HG02610 (cell line): Measurements from ENCODE around the gene ODF2.
"Not testable (repeated sequence)": the region's sequence is repeated elsewhere in the genome, so short reads cannot be mapped to it uniquely, and the experiment has no call there.

Experiments used
- ATAC-seq: cut with Tn5 transposase; IDR thresholded peaks from one replicate; pipeline ENCODE4 v1.9.1; 2021; ENCODE audit warnings: mild to moderate bottlenecking, moderate library complexity; ENCODE audit not compliant: unreplicated experiment

ODF2 gene

DNA sequence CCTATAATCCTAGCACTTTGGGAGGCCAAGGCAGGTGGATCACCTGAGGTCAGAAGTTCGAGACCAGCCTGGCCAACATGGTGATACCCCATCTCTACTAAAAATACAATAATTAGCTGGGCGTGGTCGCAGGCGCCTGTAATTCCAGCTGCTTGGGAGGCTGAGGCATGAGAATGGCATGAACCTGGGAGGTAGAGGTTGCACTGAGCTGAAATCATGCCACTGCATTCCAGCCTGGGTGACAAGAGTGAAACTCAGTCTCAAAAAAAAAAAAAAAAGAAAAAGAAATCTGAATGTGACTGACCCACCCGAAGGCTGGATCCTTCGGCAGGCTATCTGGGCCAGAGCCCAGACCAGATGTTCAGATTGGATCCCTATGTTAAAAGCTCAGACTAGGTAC is 32.5 kb upstream of the ODF2 start:
- not testable (repeated sequence) for ATAC-seq

DNA sequence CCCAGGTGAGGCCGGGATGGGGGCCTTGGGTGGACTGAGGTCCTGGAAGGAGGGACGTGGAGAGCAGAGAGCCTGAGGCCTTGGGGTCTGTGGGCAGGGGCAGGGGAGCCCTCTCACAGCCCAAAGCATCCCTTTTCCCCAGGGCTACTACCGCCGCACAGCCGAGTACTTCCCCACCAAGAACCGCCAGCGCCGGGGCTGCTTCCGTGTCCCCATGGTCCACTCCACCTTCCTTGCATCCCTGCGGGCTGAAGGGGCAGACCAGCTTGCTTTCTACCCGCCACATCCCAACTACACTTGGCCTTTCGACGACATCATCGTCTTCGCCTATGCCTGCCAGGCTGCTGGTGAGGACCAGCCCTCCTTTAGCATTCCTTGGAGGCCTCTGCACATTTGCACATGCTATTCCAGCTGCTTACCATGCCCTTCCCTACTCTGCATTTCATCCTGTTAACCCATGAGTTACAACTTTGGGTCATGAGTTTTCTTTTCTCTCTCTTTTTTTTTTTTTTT is 31.5 kb upstream of the ODF2 start:
- no peak for ATAC-seq

DNA sequence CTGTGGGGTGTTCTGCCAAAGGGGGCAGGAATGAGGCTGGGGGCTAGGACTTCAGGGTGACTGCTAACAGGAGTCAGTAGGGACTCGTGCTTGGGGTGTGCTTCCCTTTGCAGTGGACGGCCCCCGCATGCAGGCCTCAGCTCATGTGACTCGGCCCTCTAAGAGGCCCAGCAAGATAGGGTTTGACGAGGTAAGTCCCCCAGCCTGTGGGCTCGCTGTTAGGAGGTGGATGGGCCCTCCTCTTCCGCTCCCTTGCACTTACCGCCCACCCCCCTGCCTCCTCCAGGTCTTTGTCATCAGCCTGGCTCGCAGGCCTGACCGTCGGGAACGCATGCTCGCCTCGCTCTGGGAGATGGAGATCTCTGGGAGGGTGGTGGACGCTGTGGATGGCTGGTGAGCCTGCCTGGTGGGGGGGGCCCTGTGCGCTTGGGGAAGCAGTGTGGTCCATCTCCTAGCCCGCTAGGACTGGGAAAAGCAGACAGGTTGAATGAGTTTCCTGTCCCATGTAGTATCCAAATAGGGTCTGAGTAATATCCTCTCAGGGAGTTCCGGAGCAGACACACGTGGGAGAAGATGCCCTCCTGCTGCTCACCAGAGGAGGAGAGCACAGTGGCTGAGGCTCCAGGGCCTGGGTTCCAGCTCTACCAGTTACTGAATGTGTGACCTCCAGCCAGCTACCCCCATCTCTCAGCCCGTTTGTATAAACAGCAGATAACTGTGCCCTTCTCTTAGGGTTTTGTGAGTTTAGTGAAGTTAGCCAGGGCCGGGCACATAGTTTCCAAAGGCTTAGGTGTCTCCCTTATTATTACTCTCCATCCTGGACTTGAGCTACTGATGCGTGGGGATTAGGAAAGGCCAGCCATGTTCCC is 26.9 kb upstream of the ODF2 start:
- ATAC-seq: no peak

DNA sequence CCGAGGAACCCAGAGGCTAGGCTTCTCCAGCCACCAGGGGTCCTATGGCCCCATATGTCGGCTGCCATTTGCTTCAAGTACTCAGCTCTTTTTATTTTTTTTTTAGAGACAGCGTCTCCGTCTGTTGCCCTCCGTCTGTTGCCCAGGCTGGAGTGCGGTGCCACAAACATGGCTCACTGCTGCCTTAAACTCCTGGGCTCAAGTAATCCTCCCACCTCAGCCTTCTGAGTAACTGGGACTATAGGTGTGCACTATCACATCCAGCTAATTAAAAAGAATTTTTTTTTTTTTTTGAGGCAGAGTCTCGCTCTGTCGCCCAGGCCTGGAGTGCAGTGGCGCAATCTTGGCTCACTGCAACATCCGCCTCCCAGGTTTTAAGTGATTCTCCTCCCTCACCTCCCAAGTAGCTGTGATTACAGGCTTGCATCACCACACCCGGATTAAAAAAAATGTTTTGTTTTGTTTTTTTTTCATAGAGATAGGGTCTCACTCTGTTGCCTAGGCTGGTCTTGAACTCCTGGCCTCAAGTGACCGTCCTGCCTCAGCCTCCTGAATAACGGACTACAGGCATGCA is 26.2 kb upstream of the ODF2 start:
- ATAC-seq: no peak

DNA sequence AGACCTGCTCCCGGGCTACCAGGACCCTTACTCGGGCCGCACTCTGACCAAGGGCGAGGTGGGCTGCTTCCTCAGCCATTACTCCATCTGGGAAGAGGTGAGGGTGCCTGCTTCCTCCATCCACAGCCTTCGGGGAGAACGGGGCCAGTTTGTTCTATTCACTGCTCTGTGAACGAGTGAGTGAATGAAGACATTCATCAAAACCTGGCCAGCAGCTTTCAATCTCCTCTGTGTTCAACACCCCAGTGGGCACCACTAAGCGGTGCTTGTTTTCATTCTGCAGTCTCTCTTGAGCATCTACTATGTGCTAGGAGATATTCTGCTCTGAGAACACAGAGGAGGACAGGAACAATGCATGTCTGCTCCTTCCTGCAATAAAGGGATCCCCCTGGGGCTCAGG is 24.6 kb upstream of the ODF2 start:
- ATAC-seq: no peak

DNA sequence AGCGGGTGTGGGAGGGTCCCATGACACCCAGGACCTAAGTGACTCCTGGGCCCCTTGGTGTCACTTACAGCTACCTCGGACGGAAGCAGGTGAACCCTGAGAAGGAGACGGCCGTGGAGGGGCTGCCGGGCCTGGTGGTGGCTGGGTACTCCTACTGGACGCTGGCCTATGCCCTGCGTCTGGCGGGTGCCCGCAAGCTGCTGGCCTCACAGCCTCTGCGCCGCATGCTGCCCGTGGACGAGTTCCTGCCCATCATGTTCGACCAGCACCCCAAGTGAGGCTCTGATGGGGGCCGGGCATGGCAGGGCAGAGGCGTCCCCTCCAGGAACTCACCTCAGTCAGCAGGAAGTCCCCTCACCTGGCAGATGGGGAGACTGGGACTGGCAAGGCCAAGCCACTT is 21.5 kb upstream of the ODF2 start:
- ATAC-seq: no peak

DNA sequence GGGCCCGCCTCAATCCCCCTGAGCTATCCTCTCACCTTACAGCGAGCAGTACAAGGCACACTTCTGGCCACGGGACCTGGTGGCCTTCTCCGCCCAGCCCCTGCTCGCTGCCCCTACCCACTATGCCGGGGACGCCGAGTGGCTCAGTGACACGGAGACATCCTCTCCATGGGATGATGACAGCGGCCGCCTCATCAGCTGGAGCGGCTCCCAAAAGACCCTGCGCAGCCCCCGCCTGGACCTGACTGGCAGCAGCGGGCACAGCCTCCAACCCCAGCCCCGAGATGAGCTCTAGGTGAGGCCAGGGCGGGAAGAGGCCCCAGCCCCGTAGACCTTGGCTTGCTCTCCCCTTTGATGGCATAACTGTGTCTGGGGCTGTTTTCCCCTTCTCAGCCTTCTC is 20.2 kb upstream of the ODF2 start:
- ATAC-seq: no peak

DNA sequence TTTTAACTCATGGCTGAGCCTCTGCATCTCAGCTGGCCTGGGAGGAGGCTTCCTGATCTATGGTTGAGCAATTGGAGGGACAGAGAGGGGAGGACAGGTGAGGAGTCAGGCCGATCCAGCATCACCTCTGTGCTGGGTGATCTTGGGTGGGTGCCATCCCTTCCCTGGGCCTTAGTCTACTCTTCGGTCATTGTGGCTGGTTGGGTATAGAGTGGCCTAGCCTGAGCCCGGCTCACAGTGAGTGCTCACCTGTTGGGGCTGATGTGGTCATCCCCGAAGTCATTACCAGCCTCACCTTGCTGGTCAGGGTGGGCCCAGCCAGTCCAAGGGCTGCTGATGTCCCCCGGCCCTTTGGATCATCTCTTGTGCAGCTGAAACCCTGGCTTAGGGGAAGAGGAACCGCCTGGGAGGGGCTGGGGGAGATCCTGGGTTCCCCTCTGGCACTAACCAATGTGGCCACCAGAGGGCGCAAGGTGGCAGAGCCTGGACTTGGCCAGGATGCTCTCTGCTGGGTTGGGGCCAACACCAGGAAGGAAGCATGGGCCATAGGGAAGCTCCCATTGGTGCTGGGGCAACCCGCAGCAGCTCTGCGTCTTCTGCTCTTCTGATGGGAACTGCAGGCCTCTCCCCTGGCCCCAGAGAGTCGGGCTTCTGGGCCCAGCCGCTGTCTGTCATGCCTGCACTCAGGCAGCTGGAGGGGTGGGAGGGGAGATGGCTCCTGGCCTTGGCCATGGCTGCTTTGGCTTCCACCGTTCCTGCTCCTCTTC is 17.3 kb upstream of the ODF2 start:
- ATAC-seq: peak; percentile 48

DNA sequence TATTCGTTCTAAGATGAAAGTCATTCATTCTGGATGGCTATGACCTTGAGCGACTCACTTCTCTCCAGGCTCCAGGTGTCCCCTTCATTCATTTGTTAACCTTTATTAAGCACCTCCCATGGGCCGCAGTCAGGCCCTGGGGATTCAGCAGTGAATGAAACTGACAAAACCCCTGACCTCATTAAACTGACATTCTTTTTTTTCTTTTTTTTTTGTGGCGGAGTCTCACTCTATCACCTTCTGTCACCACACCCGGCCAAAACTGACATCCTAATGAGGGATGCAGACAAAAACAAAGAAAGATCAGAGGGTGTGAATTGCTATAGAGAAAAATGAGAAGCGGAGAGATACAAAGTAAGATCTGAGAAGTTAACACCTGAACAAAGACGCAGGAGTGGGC is 16.5 kb upstream of the ODF2 start:
- ATAC-seq: no peak

DNA sequence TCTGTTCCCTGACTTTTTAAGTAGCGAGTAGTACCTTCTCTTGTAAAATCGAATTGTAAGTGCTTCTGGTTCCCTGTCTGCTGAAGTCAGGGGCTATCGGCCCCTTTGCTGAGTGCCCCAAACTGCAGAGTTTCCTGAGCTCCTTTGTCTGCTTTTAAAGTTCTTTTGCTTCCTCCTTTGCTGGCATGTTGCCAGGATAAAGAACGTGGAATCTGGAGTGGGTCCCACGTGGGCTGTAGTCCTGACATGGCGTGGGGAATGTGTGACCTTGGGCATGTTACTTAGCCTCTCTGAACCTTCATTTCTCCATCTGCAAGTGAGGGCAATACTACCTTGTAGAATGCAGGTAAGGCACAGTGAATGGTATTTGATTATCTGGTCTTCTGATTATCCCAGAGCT is 13.7 kb upstream of the ODF2 start:
- no peak for ATAC-seq

DNA sequence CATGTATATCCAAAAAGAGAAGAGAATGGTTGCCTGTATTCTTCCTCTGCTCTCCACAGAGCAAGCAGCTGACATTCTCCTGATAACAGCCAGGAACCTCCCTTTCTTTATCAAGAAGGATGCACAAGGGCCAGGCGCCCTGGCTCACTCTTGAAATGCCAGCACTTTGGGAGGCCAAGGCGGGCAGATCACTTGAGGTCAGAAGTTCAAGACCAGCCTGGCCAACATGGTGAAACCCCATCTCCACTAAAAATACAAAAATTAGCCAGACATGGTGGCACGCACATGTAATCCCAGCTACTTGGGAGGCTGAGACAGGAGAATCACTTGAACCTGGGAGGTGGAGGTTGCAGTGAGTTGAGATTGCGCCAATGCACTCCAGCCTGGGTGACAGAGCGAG is 9.3 kb upstream of the ODF2 start:
- ATAC-seq: not testable (repeated sequence)

DNA sequence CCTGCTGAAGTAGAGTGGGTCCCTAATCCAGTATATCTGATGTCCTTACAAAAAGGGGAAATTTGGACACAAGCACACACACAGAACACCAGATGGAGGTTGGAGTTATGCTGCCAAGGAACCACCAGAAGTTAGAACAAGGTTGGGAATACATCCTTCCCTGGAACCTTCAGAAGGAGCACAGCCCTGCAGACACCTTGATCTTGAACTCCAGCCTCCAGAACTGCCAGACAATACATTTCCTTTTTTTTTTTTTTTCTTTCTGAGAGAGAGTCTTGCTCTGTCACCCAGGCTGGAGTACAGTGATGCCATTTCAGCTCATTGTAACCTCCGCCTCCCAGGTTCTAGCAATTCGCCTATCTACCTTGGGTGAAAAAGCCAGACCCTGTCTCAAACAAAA is 7.1 kb upstream of the ODF2 start:
- no peak for ATAC-seq

DNA sequence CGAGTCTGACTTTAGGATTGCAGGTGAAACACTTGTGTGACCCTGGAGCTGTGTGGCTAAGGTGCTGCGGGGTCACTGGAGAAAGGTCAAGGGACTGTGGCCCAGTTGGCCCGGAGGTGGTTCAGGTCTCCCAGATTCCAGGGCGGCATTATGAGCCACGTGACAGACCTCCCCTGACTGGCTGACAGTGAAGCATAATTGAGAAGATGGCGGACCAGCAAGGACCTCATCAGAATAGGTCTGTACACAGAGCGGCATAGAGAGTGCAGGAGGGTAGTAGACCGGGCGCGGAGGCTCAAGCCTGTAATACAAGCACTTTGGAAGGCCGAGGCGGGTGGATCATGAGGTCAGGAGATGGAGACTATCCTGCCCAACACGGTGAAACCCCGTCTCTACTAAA is 815 bp upstream of the ODF2 start:
- no peak for ATAC-seq

DNA sequence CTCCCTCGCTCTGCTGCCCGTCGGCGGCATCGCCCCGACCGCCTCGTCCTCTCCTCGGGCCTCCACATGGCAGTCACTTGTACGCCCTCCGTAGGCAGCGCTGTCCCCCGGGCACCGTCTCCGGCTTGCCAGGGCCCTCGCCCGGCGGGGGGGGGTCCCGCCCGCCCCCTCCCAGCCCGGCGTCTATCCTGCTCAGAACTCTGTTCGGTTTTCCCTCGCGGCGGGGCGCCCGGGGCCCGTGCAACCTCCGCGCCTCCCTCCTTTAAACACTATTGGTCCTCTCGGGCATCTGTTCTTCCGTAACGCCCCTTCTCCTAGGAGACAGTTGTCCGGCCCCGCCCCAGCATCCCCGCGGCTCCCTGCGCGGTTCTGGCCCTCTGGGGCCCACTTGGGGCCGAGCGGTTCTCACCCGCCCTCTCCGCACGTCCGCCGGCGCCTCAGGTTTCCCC is 831 bp downstream of the ODF2 start:
- ATAC-seq: peak; percentile 54

DNA sequence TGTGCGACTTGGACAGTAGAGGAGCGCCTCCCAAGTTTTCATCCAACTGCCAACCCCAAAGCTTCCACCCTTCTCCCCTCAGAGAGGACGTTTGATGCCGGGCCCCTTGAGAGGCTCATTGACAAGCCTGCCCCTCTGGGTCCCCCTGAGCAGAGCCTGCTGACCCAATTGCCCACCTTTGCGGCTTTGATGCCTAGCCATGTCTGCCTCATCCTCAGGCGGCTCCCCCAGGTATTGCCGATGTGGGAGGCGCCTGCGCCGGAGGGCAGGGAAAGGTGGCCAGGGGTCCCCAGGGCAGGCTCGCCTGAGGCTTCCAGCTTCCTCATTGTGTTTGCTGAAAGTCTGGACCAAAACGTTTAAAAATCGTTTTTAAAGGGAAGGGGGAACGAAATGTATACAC is 1.4 kb downstream of the ODF2 start:
- no peak for ATAC-seq

DNA sequence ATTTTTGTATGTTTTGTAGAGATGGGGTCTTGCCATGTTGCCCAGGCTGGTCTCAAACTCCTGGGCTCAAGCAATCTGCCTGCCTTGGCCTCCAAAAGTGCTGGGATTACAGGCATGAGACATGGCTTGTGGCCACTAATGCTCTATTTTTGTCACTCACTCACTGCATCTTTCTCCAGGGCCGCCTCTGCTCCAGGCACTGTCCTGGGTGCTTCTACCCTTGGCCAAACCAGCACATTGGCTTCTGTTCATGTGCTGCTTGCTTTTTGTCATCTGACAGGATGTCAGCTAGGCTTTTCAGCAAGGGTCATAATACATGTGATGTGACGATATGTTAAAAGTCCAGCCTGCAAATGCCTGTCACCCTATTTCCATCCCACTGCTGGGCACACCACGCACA is 3.2 kb downstream of the ODF2 start:
- no peak for ATAC-seq

DNA sequence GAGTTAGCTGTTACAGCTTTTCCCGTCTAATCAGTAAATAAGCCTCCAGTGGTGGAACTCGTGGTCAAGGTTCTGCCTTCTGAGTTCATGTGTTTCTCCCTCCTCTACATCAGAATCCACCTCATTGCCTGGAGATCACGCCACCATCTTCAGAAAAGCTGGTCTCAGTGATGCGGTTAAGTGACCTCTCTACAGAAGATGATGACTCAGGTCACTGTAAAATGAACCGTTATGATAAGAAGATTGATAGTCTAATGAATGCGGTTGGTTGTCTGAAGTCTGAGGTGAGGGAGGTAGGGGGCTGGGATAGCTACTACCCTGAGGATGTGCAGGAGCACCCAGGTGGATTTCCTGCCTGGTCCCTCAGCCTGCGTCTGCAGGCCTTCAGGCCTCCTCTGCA is 13.3 kb downstream of the ODF2 start:
- no peak for ATAC-seq

DNA sequence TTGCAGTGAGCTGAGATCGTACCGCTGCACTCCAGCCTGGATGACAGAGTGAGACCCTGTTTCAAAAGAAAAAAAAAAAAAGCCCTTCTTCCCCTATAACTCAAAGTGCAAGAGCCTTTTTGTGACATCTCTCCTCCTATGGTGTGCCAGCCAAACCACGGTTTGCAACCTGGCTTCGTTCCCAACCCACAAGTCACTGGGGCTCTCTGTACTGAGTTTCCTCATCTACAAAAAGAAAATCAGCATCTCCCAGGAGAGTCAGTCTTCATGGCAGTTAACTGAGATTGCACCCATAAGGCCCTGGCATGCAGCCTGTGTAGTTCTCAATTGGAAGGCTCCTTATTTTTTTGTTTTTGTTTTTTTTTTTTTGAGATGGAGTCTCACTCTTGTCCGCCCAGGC is 14.8 kb downstream of the ODF2 start:
- ATAC-seq: no peak

DNA sequence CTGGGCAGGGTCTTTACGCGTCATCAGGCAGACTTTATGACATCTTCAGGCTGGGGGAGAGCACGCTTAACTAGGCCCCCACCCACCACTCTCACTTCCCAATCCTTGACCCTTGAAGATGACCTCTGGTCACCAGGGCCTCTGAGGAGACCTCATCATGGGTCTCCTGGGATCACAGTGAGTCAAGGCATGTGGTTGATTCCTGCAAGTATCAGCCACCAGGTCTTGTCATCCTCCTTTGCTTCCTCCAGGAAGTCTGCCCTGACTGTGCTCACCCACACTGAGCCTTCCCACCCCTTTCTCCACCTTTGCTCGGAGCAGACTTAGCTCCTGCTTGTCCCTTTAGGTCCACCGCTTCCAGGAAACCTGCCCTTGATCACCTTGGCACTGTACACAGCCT is 17.3 kb downstream of the ODF2 start:
- ATAC-seq: no peak

DNA sequence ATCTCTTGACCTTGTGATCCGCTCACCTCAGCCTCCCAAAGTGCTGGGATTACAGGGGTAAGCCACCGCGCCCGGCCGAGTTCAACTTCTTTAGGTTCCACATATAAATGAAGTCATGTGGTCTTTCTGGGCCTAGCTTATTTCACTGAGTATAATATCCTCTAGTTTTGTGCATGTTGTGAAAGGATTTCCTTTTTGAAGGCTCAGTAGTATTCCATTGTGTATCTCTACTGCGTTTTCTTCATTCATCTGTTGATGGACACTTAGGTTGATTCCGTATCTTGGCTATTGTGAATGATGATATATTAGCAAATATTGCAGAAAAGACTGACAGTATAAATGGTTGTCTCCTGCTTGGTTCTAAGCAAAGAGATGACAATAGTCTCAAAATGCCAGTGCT is 20.1 kb downstream of the ODF2 start:
- no peak for ATAC-seq

DNA sequence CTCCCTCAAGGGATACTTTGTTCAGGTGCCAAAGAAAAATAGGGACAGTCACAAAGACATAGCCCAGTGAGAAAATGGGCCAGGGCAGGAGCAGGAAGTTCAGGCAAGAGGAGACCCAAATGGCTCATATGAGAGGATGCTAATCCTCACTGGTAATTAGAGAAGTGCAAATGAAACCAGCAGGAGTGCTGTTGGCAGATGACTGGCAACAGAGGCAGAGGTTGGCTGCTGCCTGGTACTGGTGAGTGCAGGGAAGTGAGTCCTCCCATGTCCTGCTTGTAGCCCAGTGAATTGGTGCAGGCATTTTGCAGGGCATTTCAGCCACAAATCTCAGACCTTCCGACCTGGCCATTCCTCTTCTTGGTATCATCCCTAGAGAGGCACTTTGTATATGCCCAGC is 23.5 kb downstream of the ODF2 start:
- no peak for ATAC-seq

DNA sequence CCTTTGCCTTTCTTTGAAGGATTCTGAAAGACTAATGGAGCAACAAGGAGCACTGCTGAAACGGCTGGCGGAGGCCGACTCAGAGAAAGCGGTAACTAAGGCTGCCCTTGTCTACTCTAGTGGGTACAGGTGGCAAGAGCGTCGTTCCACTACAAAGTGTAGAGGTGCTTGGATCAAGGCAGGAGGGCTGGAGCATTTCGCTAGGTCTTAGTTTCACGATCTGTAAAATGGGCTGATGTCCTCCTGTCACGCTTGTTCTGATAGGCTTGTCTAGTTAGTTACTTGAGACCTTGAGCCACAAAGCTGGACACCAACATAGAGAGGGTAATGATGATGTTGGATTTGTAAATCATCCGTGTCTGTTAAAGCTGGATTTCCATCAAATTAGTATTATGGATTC is 25.8 kb downstream of the ODF2 start:
- ATAC-seq: no peak
